H4 (cell line): ENCODE measurements around the gene TTLL13. TPM values are rescaled to one million over a fixed set of nuclear protein-coding genes. Genes with fewer than 3 reads are reported as not detected.
A peak's percentile ranks its signal among the peaks of the same experiment; 100 is the strongest.
"Not testable (repeated sequence)": the region's sequence is repeated elsewhere in the genome, so short reads cannot be mapped to it uniquely, and the experiment has no call there.

Source experiments
- DNase-seq: peaks from one replicate; pipeline ENCODE4 v3.0.0-alpha.2; 2015; ENCODE audit warnings: low spot score
- total RNA-seq: library from RNA; depleted of rRNA; stranded (reverse); fragments of >200 nt; shearing (Covaris generic); gene quantifications from 2 replicates; pipeline ENCODE4 v1.2.3, GENCODE V29; 2014

Gene TTLL13
- total RNA-seq, 1 experiment from 2014 or later, result 0.06 TPM

- not testable (repeated sequence) for DNase-seq
These were observed 32.3 kb downstream of the TTLL13 start for GRCh38 chr15:90281637-90282036.

GRCh38 chr15:90286678-90287077 is 37.3 kb downstream of the TTLL13 start:
- DNase-seq, result peak; percentile 43

- no peak for DNase-seq
These were observed 37.7 kb downstream of the TTLL13 start for GRCh38 chr15:90287101-90287500.

- DNase-seq, result no peak
These were observed 38.6 kb downstream of the TTLL13 start for GRCh38 chr15:90287946-90288345.

GRCh38 chr15:90291679-90292356 is 42.5 kb downstream of the TTLL13 start:
- peak; percentile 23 for DNase-seq

GRCh38 chr15:90293040-90293810 is 43.9 kb downstream of the TTLL13 start:
- peak; percentile 65 for DNase-seq

- no peak for DNase-seq
These were observed 44.8 kb downstream of the TTLL13 start for GRCh38 chr15:90294159-90294558.

GRCh38 chr15:90294601-90295269 is 45.4 kb downstream of the TTLL13 start:
- no peak for DNase-seq

- no peak for DNase-seq
These were observed 45.9 kb downstream of the TTLL13 start for GRCh38 chr15:90295270-90295648.

- not testable (repeated sequence) for DNase-seq
These were observed 47.0 kb downstream of the TTLL13 start for GRCh38 chr15:90296316-90296884.

GRCh38 chr15:90297021-90297420 is 47.7 kb downstream of the TTLL13 start:
- no peak for DNase-seq

- no peak for DNase-seq
These were observed 51.2 kb downstream of the TTLL13 start for GRCh38 chr15:90300541-90300940.

- peak; percentile 62 for DNase-seq
These were observed 51.8 kb downstream of the TTLL13 start for GRCh38 chr15:90300988-90301706.

- no peak for DNase-seq
These were observed 52.4 kb downstream of the TTLL13 start for GRCh38 chr15:90301707-90302300.

GRCh38 chr15:90305355-90305754 is 56.0 kb downstream of the TTLL13 start:
- DNase-seq, result not testable (repeated sequence)

GRCh38 chr15:90305932-90306331 is 56.6 kb downstream of the TTLL13 start:
- no peak for DNase-seq

GRCh38 chr15:90306560-90306959 is 57.2 kb downstream of the TTLL13 start:
- no peak for DNase-seq

GRCh38 chr15:90307661-90308060 is 58.3 kb downstream of the TTLL13 start:
- DNase-seq, result no peak

GRCh38 chr15:90309020-90309419 is 59.7 kb downstream of the TTLL13 start:
- DNase-seq, result no peak
